SK-N-SH treated with all-trans-retinoic acid at 6 μM for 48 hours (cell line): ENCODE measurements around the gene HPN.
"Not testable (repeated sequence)": the region's sequence is repeated elsewhere in the genome, so short reads cannot be mapped to it uniquely, and the experiment has no call there.

Source experiments
- ATAC-seq: fragments of 200-7000 bp; cut with Tn5 transposase; 3 replicates; pipeline ENCODE4 v1.9.1; 2020; ENCODE audit warnings: mild to moderate bottlenecking, moderate library complexity
- ARNTL ChIP-seq: fragments of 450-650 bp; formaldehyde crosslinking; IDR thresholded peaks from 2 replicates; pipeline ENCODE4 v1.5.0; 2020; ENCODE audit warnings: low read depth, mild to moderate bottlenecking, moderate library complexity, borderline replicate concordance
- BACH2 ChIP-seq: fragments of 250-450 bp; sonication (Bioruptor Pico); IDR thresholded peaks from 2 replicates; pipeline ENCODE4 v1.9.0; 2021; ENCODE audit warnings: mild to moderate bottlenecking, borderline replicate concordance
- CREB5 ChIP-seq: fragments of 250-450 bp; sonication (Bioruptor Pico); IDR thresholded peaks from 2 replicates; pipeline ENCODE4 v1.5.1; 2020; ENCODE audit warnings: low read depth, mild to moderate bottlenecking, moderate library complexity
- ESRRG ChIP-seq: fragments of 250-450 bp; sonication (Bioruptor Pico); IDR thresholded peaks from 2 replicates; pipeline ENCODE4 v1.6.1; 2021; ENCODE audit warnings: mild to moderate bottlenecking
- GLIS3 ChIP-seq: fragments of 250-450 bp; sonication (Bioruptor Pico); IDR thresholded peaks from 2 replicates; pipeline ENCODE4 v1.5.0; 2020; ENCODE audit warnings: mild to moderate bottlenecking, moderate library complexity
- OSR1 ChIP-seq: fragments of 250-450 bp; sonication (Bioruptor Pico); IDR thresholded peaks from 2 replicates; pipeline ENCODE4 v1.8.0; 2022; ENCODE audit warnings: moderate library complexity, mild to moderate bottlenecking, inconsistent platforms
- PATZ1 ChIP-seq: fragments of 250-450 bp; sonication (Bioruptor Pico); IDR thresholded peaks from 2 replicates; pipeline ENCODE4 v1.8.0; 2020; ENCODE audit warnings: mild to moderate bottlenecking, moderate library complexity, borderline replicate concordance
- PPARA ChIP-seq: fragments of 250-450 bp; sonication (Bioruptor Pico); IDR thresholded peaks from 2 replicates; pipeline ENCODE4 v1.5.0; 2020; ENCODE audit warnings: mild to moderate bottlenecking, borderline replicate concordance
- RARB ChIP-seq: fragments of 250-450 bp; sonication (Bioruptor Pico); IDR thresholded peaks from 2 replicates; pipeline ENCODE4 v1.8.0; 2021; ENCODE audit warnings: mild to moderate bottlenecking, moderate library complexity
- SNAI2 ChIP-seq: fragments of 250-450 bp; sonication (Bioruptor Pico); IDR thresholded peaks from 2 replicates; pipeline ENCODE4 v1.5.0; 2020; ENCODE audit warnings: mild to moderate bottlenecking, moderate library complexity
- TCF4 ChIP-seq: fragments of 250-450 bp; sonication (Bioruptor Pico); IDR thresholded peaks from 2 replicates; pipeline ENCODE4 v1.8.0; 2021; ENCODE audit warnings: mild to moderate bottlenecking, moderate library complexity, borderline replicate concordance
- TSHZ2 ChIP-seq: fragments of 250-450 bp; sonication (Bioruptor Pico); IDR thresholded peaks from 2 replicates; pipeline ENCODE4 v1.5.0; 2020; ENCODE audit warnings: mild to moderate bottlenecking, moderate library complexity
- ZFP3 ChIP-seq: fragments of 250-450 bp; sonication (Bioruptor Pico); IDR thresholded peaks from 2 replicates; pipeline ENCODE4 v1.5.0; 2020; ENCODE audit warnings: mild to moderate bottlenecking, moderate library complexity
- ZFP30 ChIP-seq: fragments of 450-650 bp; formaldehyde crosslinking; IDR thresholded peaks from 2 replicates; pipeline ENCODE4 v1.5.0; 2022; ENCODE audit warnings: mild to moderate bottlenecking, moderate library complexity
- ZNF565 ChIP-seq: fragments of 450-650 bp; formaldehyde crosslinking; conservative IDR thresholded peaks from 2 replicates; pipeline ENCODE4 v1.5.0; 2020; ENCODE audit warnings: low read depth, mild to moderate bottlenecking, moderate library complexity
- ZNF70 ChIP-seq: fragments of 450-650 bp; formaldehyde crosslinking; IDR thresholded peaks from 2 replicates; pipeline ENCODE4 v1.5.0; 2020; ENCODE audit warnings: mild to moderate bottlenecking, moderate library complexity
- ZNF8 ChIP-seq: fragments of 450-650 bp; formaldehyde crosslinking; IDR thresholded peaks from 2 replicates; pipeline ENCODE4 v1.5.0; 2020; ENCODE audit warnings: mild to moderate bottlenecking, moderate library complexity

Gene HPN

GRCh38 chr19:35025969-35026368 lies 15.6 kb upstream of the HPN start:
- no peak for ATAC-seq
- TF ChIP-seq CREB5 (no peak), SNAI2 (CRISPR knock-in tag) (no peak), PATZ1 (CRISPR knock-in tag) (no peak), ZNF565 (no peak), GLIS3 (no peak), PPARA (CRISPR knock-in tag) (no peak)

- no peak for TF ChIP-seq SNAI2 (CRISPR knock-in tag)
- no peak for TF ChIP-seq ARNTL
- TF ChIP-seq ZFP30 (CRISPR knock-in tag) = no peak
- no peak for TF ChIP-seq ZNF70 (CRISPR knock-in tag)
- no peak for TF ChIP-seq TCF4 (CRISPR knock-in tag)
- no peak for TF ChIP-seq PPARA (CRISPR knock-in tag)
- TF ChIP-seq ZFP3 (CRISPR knock-in tag) = no peak
- no peak for TF ChIP-seq BACH2 (CRISPR knock-in tag)
- TF ChIP-seq GLIS3 = no peak
- no peak for TF ChIP-seq PATZ1 (CRISPR knock-in tag)
- TF ChIP-seq CREB5 = no peak
- no peak for TF ChIP-seq OSR1 (CRISPR knock-in tag)
- TF ChIP-seq ESRRG (CRISPR knock-in tag) = no peak
- TF ChIP-seq, all 23 proteins: peak for 0
- ATAC-seq = no peak
These were observed 15.1 kb upstream of the HPN start for GRCh38 chr19:35026418-35026817.

- TF ChIP-seq TSHZ2 (CRISPR knock-in tag) = no peak
- TF ChIP-seq ZFP3 (CRISPR knock-in tag) = no peak
- TF ChIP-seq GLIS3 = no peak
- ATAC-seq = no peak
These were observed 14.5 kb upstream of the HPN start for GRCh38 chr19:35027009-35027408.

GRCh38 chr19:35027851-35028599 lies 13.5 kb upstream of the HPN start:
- TF ChIP-seq RARB (CRISPR knock-in tag) (no peak), ZNF565 (no peak), ZNF8 (CRISPR knock-in tag) (no peak), BACH2 (CRISPR knock-in tag) (no peak)
- ATAC-seq = no peak

- ATAC-seq = not testable (repeated sequence)
These were observed 13.0 kb upstream of the HPN start for GRCh38 chr19:35028600-35028885.

GRCh38 chr19:35029275-35029736 lies 12.2 kb upstream of the HPN start:
- not testable (repeated sequence) for ATAC-seq
